Measurements from ENCODE around the gene ISYNA1.

The ISYNA1 gene

GRCh38 chr19:18430417-18431144 is 7.4 kb downstream of the ISYNA1 start:
- DNase-seq = peak; percentile 55

GRCh38 chr19:18429717-18430416 is 8.1 kb downstream of the ISYNA1 start:
- DNase-seq = peak; percentile 54

GRCh38 chr19:18428787-18429674 is 8.9 kb downstream of the ISYNA1 start:
- DNase-seq = peak; percentile 94

- no peak for DNase-seq
Measured at GRCh38 chr19:18428173-18428786, 9.7 kb downstream of the ISYNA1 start.

GRCh38 chr19:18427743-18428113 is 10.2 kb downstream of the ISYNA1 start:
- DNase-seq = no peak

GRCh38 chr19:18427080-18427742 is 10.7 kb downstream of the ISYNA1 start:
- DNase-seq = no peak

GRCh38 chr19:18426416-18426767 is 11.5 kb downstream of the ISYNA1 start:
- no peak for DNase-seq

GRCh38 chr19:18425515-18426415 is 12.2 kb downstream of the ISYNA1 start:
- no peak for DNase-seq

- no peak for DNase-seq
Measured at GRCh38 chr19:18424890-18425514, 12.9 kb downstream of the ISYNA1 start.

- DNase-seq = no peak
Measured at GRCh38 chr19:18424122-18424889, 13.6 kb downstream of the ISYNA1 start.

- DNase-seq = no peak
Measured at GRCh38 chr19:18423258-18424020, 14.5 kb downstream of the ISYNA1 start.

- no peak for DNase-seq
Measured at GRCh38 chr19:18422530-18423191, 15.3 kb downstream of the ISYNA1 start.

- no peak for DNase-seq
Measured at GRCh38 chr19:18421371-18421959, 16.5 kb downstream of the ISYNA1 start.

GRCh38 chr19:18420930-18421329 is 17.0 kb downstream of the ISYNA1 start:
- no peak for DNase-seq

GRCh38 chr19:18419699-18420460 is 18.1 kb downstream of the ISYNA1 start:
- no peak for DNase-seq

- peak; percentile 79 for DNase-seq
Measured at GRCh38 chr19:18419195-18419698, 18.7 kb downstream of the ISYNA1 start, which contains the start of gene SSBP4. Gene SSBP4 (plus strand): TSS chr19:18419398. CDS start chr19:18419649, 251 bp downstream.
